Hematopoietic multipotent progenitor cell treated with erythropoietin and hydrocortisone succinate and interleukin-3 and kit ligand, for 6 days (in vitro differentiated cells): ENCODE results near the gene AKAP8L.
A peak's percentile ranks its signal among the peaks of the same experiment; 100 is the strongest.

ENCODE experiments used
- DNase-seq: peaks from one replicate; pipeline ENCODE4 v3.0.0-alpha.2; 2015

The AKAP8L gene

GRCh38 chr19:15432629-15433518 lies 14.1 kb upstream of the AKAP8L start:
- peak; percentile 94 for DNase-seq

GRCh38 chr19:15432018-15432494 lies 13.3 kb upstream of the AKAP8L start:
- peak; percentile 41 for DNase-seq

GRCh38 chr19:15431396-15432017 lies 12.7 kb upstream of the AKAP8L start:
- DNase-seq: no peak

- DNase-seq: no peak
Observed at GRCh38 chr19:15430526-15431120, 11.8 kb upstream of the AKAP8L start.

- no peak for DNase-seq
Observed at GRCh38 chr19:15429825-15430467, 11.2 kb upstream of the AKAP8L start.

GRCh38 chr19:15428956-15429824 lies 10.4 kb upstream of the AKAP8L start:
- DNase-seq: no peak

GRCh38 chr19:15427991-15428471 lies 9.2 kb upstream of the AKAP8L start:
- DNase-seq: no peak

- no peak for DNase-seq
Observed at GRCh38 chr19:15427350-15427700, 8.5 kb upstream of the AKAP8L start.

GRCh38 chr19:15426485-15427349 lies 7.9 kb upstream of the AKAP8L start:
- DNase-seq: peak; percentile 51

GRCh38 chr19:15425321-15425950 lies 6.6 kb upstream of the AKAP8L start:
- DNase-seq: no peak

GRCh38 chr19:15424692-15425272 lies 6.0 kb upstream of the AKAP8L start:
- DNase-seq: no peak

- DNase-seq: no peak
Observed at GRCh38 chr19:15424121-15424520, 5.3 kb upstream of the AKAP8L start.

- no peak for DNase-seq
Observed at GRCh38 chr19:15423130-15423529, 4.3 kb upstream of the AKAP8L start.

- no peak for DNase-seq
Observed at GRCh38 chr19:15422296-15423075, 3.7 kb upstream of the AKAP8L start.

- peak; percentile 50 for DNase-seq
Observed at GRCh38 chr19:15421721-15422260, 3.0 kb upstream of the AKAP8L start.

GRCh38 chr19:15421136-15421695 lies 2.4 kb upstream of the AKAP8L start:
- DNase-seq: no peak

GRCh38 chr19:15419413-15420025 lies 731 bp upstream of the AKAP8L start:
- DNase-seq: no peak

- DNase-seq: peak; percentile 40
Observed at GRCh38 chr19:15418231-15418578, 583 bp downstream of the AKAP8L start.
